Measurements from ENCODE around the gene DZIP1. TPM values are rescaled to one million over a fixed set of nuclear protein-coding genes. Genes with fewer than 3 reads are reported as not detected.
A peak's percentile ranks its signal among the peaks of the same experiment; 100 is the strongest.

DZIP1 gene
- total RNA-seq, 1 experiment from 2014 or later = 33.6 TPM

GRCh38 chr13:95541308-95541707 is 103.2 kb downstream of the DZIP1 start:
- no peaks in the 10 kb centered on the region for H4K20me1 ChIP-seq (ENCODE audit: control insufficient read depth, insufficient read depth, insufficient read length)
- H3K36me3 Mint-ChIP-seq (ENCODE audit: insufficient read depth in 1 of 3, low read depth in 3 of 3) = no peaks in the 10 kb centered on the region
- no peak overlapping the region for H3K23ac ChIP-seq (ENCODE audit: insufficient read length, low read depth, low read length)
- H2BK12ac ChIP-seq (ENCODE audit: insufficient read length, low read depth, low read length) = no peak overlapping the region
- WGBS (ENCODE audit: extremely low coverage, insufficient read length, low lambda C conversion rate) = no CpG with 5 or more reads among the region's 2 CpGs
- no peak for TF ChIP-seq CTCF (conservative IDR thresholded peaks at IDR 0.05)
- no peaks in the 10 kb centered on the region for H3K4me1 ChIP-seq (ENCODE audit: insufficient read depth, low read length)
- no peaks in the 10 kb centered on the region for H3K9me3 Mint-ChIP-seq
- H2BK120ac ChIP-seq (ENCODE audit: low read depth, low read length, poor library complexity, severe bottlenecking) = no peak overlapping the region
- H2AFZ ChIP-seq (ENCODE audit: low read length) = no peak overlapping the region
- H3K23me2 ChIP-seq (ENCODE audit: insufficient read length, low read depth, low read length, poor library complexity, severe bottlenecking) = no peaks in the 10 kb centered on the region
- no peak overlapping the region for H2AK5ac ChIP-seq (ENCODE audit: insufficient read length, low read length)
- H3K9me3 ChIP-seq (ENCODE audit: control insufficient read depth, low read depth, low read length) = no peaks in the 10 kb centered on the region
- H3K9ac ChIP-seq (ENCODE audit: extremely low read depth, insufficient read length, low read length) = no peak overlapping the region
- H3T11ph ChIP-seq (ENCODE audit: low read length) = no peak overlapping the region
- H2BK20ac ChIP-seq (ENCODE audit: low read depth, low read length, poor library complexity, severe bottlenecking) = no peak overlapping the region
- H2BK15ac ChIP-seq (ENCODE audit: low read depth, low read length) = no peak overlapping the region
- no peaks in the 10 kb centered on the region for H3K27me3 ChIP-seq (ENCODE audit: insufficient read depth, low read length)
- no peak overlapping the region for H3K4me3 Mint-ChIP-seq
- no peak overlapping the region for H4K5ac ChIP-seq (ENCODE audit: insufficient read length, low read depth, low read length)
- no peak overlapping the region for H3K18ac ChIP-seq (ENCODE audit: insufficient read length, low read depth, low read length)
- no peaks in the 10 kb centered on the region for H3K79me1 ChIP-seq (ENCODE audit: insufficient read depth, low read depth, low read length, poor library complexity, severe bottlenecking)
- H4K8ac ChIP-seq (replicated peaks; ENCODE audit: insufficient read length, low read depth, low read length) = no peak overlapping the region
- H4K91ac ChIP-seq (ENCODE audit: insufficient read length, low read depth, low read length) = no peak overlapping the region
- no peak overlapping the region for H3K4ac ChIP-seq (ENCODE audit: low read depth, low read length)
- H3K14ac ChIP-seq (ENCODE audit: insufficient read depth, low read length) = no peak overlapping the region
- H3K27me3 Mint-ChIP-seq (ENCODE audit: low read depth) = no peaks in the 10 kb centered on the region
- H3K4me2 ChIP-seq (ENCODE audit: insufficient read depth, insufficient read length, low read length) = no peak overlapping the region
- H3K56ac ChIP-seq (ENCODE audit: insufficient read length, low read depth, low read length) = no peak overlapping the region
- H2BK5ac ChIP-seq (ENCODE audit: insufficient read length, low read length) = no peak overlapping the region
- peaks cover 20 to 27% of the 10 kb centered on the region in 2 experiments for H3K4me1 Mint-ChIP-seq
- no peak for DNase-seq
- H3K79me2 ChIP-seq (ENCODE audit: insufficient read depth, low read length) = no peaks in the 10 kb centered on the region
- no peak overlapping the region for H3K27ac ChIP-seq (ENCODE audit: insufficient read length, low read depth, low read length)
- peak overlapping the region in 2 of 3 experiments; percentile 41 to 45; a peak in 2 of 7 replicates for H3K27ac Mint-ChIP-seq
